ENCODE data around the gene LRRFIP1.

DNA sequence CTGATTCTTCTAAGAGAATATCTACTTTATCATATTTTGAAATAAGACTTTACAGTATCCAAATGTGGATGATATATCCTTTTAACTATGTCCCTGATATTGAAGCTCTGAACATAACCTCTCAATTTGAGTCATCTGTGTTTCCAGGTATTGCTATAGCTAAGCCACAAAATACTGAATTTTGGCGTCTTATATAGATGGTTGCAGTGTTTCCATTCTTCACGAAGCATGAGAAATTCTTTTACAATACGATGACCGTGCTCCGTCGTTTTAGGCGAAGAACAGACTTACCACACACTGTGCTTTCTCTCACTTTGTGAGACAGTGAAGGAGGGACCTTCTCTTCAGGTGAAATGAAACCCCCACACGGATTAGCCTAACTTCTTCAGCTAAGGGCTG is 45.3 kb downstream of the LRRFIP1 start:
- no peak for TF ChIP-seq EP300 (IDR thresholded peaks at IDR 0.05; ENCODE audit: borderline replicate concordance)
- no peak for TF ChIP-seq TAF1 (IDR thresholded peaks at IDR 0.05; ENCODE audit: low read depth)
- TF ChIP-seq CEBPB (IDR thresholded peaks at IDR 0.05): no peak
